SK-N-SH (cell line): ENCODE data around the gene SENP5. TPM values are rescaled to one million over a fixed set of nuclear protein-coding genes. Genes with fewer than 3 reads are reported as not detected.

ENCODE experiments used
- CTCF ChIA-PET: fragments of 300-600, 350-600 bp; formaldehyde crosslinking; extraction: SDS; loops from one replicate; lab custom pipeline; 2021; lab: Yijun Ruan, JAX
- POLR2A ChIA-PET: fragments of 350-600 bp; sonication (Branson Sonifier 250); formaldehyde crosslinking; extraction: SDS; loops from one replicate; lab custom pipeline; 2020; ENCODE audit warnings: antibody characterized with exemption, inconsistent platforms; lab: Yijun Ruan, JAX
- DNase-seq: peaks from one replicate; pipeline ENCODE4 v3.0.0; 2012
- H2AFZ ChIP-seq: fragments of 200-600 bp; sonication (generic); 2 replicates; pipeline ENCODE4 v1.8.1; 2016; ENCODE audit warnings: antibody characterized with exemption, mild to moderate bottlenecking, low read depth
- H3F3A ChIP-seq: fragments of 200-600 bp; sonication (generic); replicated peaks from 2 replicates; pipeline ENCODE3; 2016; ENCODE audit warnings: antibody characterized with exemption, mild to moderate bottlenecking; ENCODE audit not compliant: insufficient read depth
- H3K27ac ChIP-seq, 2 experiments: fragments of 200-500 bp in 1 of 2; fragments of 200-600 bp in 1 of 2; sonication (Bioruptor generic) in 1 of 2; sonication (generic), shearing (Covaris generic) in 1 of 2; 2 replicates each; pipeline versions ENCODE4 v1.5.1 to v1.6.1; 2014 to 2016; ENCODE audit warnings: low read depth in 2 of 2, inconsistent platforms in 1 of 2, low read length in 1 of 2, mild to moderate bottlenecking in 1 of 2, mixed read lengths in 1 of 2
- H3K27me3 ChIP-seq: fragments of 200-600 bp; sonication (generic), shearing (Covaris generic); 2 replicates; pipeline ENCODE4 v1.6.1; 2016; ENCODE audit warnings: mixed run types; ENCODE audit not compliant: insufficient read depth
- H3K36me3 ChIP-seq, 2 experiments: fragments of 200-500 bp in 1 of 2; fragments of 200-600 bp in 1 of 2; sonication (Bioruptor generic) in 1 of 2; sonication (generic) in 1 of 2; replicated peaks in 1 of 2; 2 replicates each; pipeline versions ENCODE3 to v1.5.1; 2014 to 2016; ENCODE audit warnings: low read length in 1 of 2, mild to moderate bottlenecking in 1 of 2; ENCODE audit not compliant: insufficient read depth in 2 of 2, control insufficient read depth in 1 of 2
- H3K4me1 ChIP-seq, 2 experiments: fragments of 200-500 bp in 1 of 2; fragments of 200-600 bp in 1 of 2; sonication (Bioruptor generic) in 1 of 2; sonication (generic), shearing (Covaris generic) in 1 of 2; 2 replicates each; pipeline versions ENCODE4 v1.5.1 to v1.6.1; 2014 to 2016; ENCODE audit warnings: low read depth in 1 of 2, low read length in 1 of 2, mixed run types in 1 of 2; ENCODE audit not compliant: insufficient read depth in 2 of 2, control insufficient read depth in 1 of 2
- H3K4me2 ChIP-seq: fragments of 200-600 bp; sonication (generic), shearing (Covaris generic); 2 replicates; pipeline ENCODE4 v1.6.1; 2017; ENCODE audit warnings: mixed run types
- H3K4me3 ChIP-seq, 2 experiments: fragments of 200-500 bp in 1 of 2; fragments of 200-600 bp in 1 of 2; sonication (Bioruptor generic) in 1 of 2; sonication (generic), shearing (Covaris generic) in 1 of 2; 2 replicates each; pipeline versions ENCODE4 v1.5.1 to v1.8.1; 2014 to 2016; ENCODE audit warnings: low read depth in 2 of 2, inconsistent platforms in 1 of 2, low read length in 1 of 2, mild to moderate bottlenecking in 1 of 2, mixed read lengths in 1 of 2, moderate library complexity in 1 of 2
- H3K79me2 ChIP-seq: fragments of 200-600 bp; sonication (generic); 2 replicates; pipeline ENCODE4 v1.8.1; 2017; ENCODE audit warnings: mild to moderate bottlenecking; ENCODE audit not compliant: insufficient read depth
- H3K9ac ChIP-seq: fragments of 200-600 bp; sonication (generic); 2 replicates; pipeline ENCODE4 v1.6.1; 2017; ENCODE audit warnings: mixed run types
- H3K9me2 ChIP-seq: fragments of 200-600 bp; sonication (generic); 2 replicates; pipeline ENCODE4 v1.6.1; 2017; ENCODE audit warnings: mixed run types
- H3K9me3 ChIP-seq: fragments of 200-600 bp; sonication (generic); 2 replicates; pipeline ENCODE4 v1.6.1; 2017; ENCODE audit warnings: mixed run types, mild to moderate bottlenecking, moderate library complexity
- H4K20me1 ChIP-seq: fragments of 200-600 bp; sonication (generic); 2 replicates; pipeline ENCODE4 v1.6.1; 2017; ENCODE audit warnings: mild to moderate bottlenecking, mixed run types; ENCODE audit not compliant: insufficient read depth
- CHD2 ChIP-seq: fragments of 150-350 bp; IDR thresholded peaks from 2 replicates; pipeline ENCODE4 v1.6.1; 2018; ENCODE audit warnings: low read length; ENCODE audit not compliant: partially characterized antibody
- ELF1 ChIP-seq: IDR thresholded peaks from 2 replicates; pipeline ENCODE4 v1.4.0; 2012
- EP300 ChIP-seq, 2 experiments: IDR thresholded peaks; 2 replicates each; pipeline versions ENCODE4 v1.4.0 to v1.6.1; 2012; ENCODE audit warnings: borderline replicate concordance in 1 of 2, low read depth in 1 of 2, low read length in 1 of 2
- EZH2phosphoT487 ChIP-seq: fragments of 200-600 bp; sonication (generic); IDR thresholded peaks from 2 replicates; pipeline ENCODE4 v1.6.1; 2017; ENCODE audit warnings: low read depth, mixed run types, mild to moderate bottlenecking, antibody characterized with exemption, moderate library complexity, borderline replicate concordance
- FOSL2 ChIP-seq: IDR thresholded peaks from 2 replicates; pipeline ENCODE4 v1.4.0; 2012; ENCODE audit warnings: low read depth, mild to moderate bottlenecking, moderate library complexity, borderline replicate concordance
- JUND ChIP-seq: IDR thresholded peaks from 2 replicates; pipeline ENCODE4 v1.4.0; 2012
- MAX ChIP-seq: IDR thresholded peaks from 2 replicates; pipeline ENCODE4 v1.4.0; 2012; ENCODE audit warnings: low read depth
- MEF2A ChIP-seq: IDR thresholded peaks from 2 replicates; pipeline ENCODE4 v1.4.0; 2012; ENCODE audit warnings: low read depth, borderline replicate concordance
- NFIC ChIP-seq: IDR thresholded peaks from 2 replicates; pipeline ENCODE4 v1.4.0; 2012; ENCODE audit warnings: borderline replicate concordance
- NRF1 ChIP-seq: IDR thresholded peaks from 2 replicates; pipeline ENCODE4 v1.6.1; 2012; ENCODE audit warnings: low read depth, mild to moderate bottlenecking, low read length
- PBX3 ChIP-seq: IDR thresholded peaks from 2 replicates; pipeline ENCODE4; 2012
- POLR2AphosphoS5 ChIP-seq: IDR thresholded peaks from 2 replicates; pipeline ENCODE4 v1.6.1; 2012; ENCODE audit warnings: low read depth, low read length
- RAD21 ChIP-seq: IDR thresholded peaks from 2 replicates; pipeline ENCODE4 v1.6.1; 2012; ENCODE audit warnings: mild to moderate bottlenecking, low read length
- RCOR1 ChIP-seq: fragments of 150-350 bp; IDR thresholded peaks from 2 replicates; pipeline ENCODE4 v1.6.1; 2017; ENCODE audit warnings: antibody characterized with exemption, low read length
- REST ChIP-seq: IDR thresholded peaks from 2 replicates; pipeline ENCODE4 v1.6.1; 2012; ENCODE audit warnings: mild to moderate bottlenecking, low read depth, low read length, moderate library complexity
- SMC3 ChIP-seq: IDR thresholded peaks from 2 replicates; pipeline ENCODE4 v1.6.1; 2012; ENCODE audit warnings: low read depth, low read length, improper control_type of control experiment
- TAF1 ChIP-seq: IDR thresholded peaks from 2 replicates; pipeline ENCODE4 v1.6.1; 2012; ENCODE audit warnings: low read depth, mild to moderate bottlenecking, low read length, moderate library complexity, borderline replicate concordance
- YY1 ChIP-seq: IDR thresholded peaks from 2 replicates; pipeline ENCODE4 v1.4.0; 2012; ENCODE audit warnings: low read depth, mild to moderate bottlenecking
- ZBTB33 ChIP-seq: IDR thresholded peaks from 2 replicates; pipeline ENCODE4 v1.4.0; 2012; ENCODE audit warnings: low read depth, borderline replicate concordance
- WGBS: methylation state at CpG from one replicate; pipeline ENCODE4 v1.1.6; 2017; ENCODE audit warnings: low lambda C conversion rate; 5-methylcytosine and 5-hydroxymethylcytosine counted together
- polyA plus RNA-seq, 3 experiments: library from polyadenylated mRNA; depleted of rRNA; stranded (reverse); fragments of >200 nt; gene quantifications; 2 replicates each; pipeline ENCODE4 v1.2.3, GENCODE V29; 2012
- TF ChIP-seq, protein P1 (sequence below): fragments of 150-350 bp; IDR thresholded peaks from 2 replicates; pipeline ENCODE4 v1.6.1; 2017; ENCODE audit warnings: antibody characterized with exemption, low read length, low read depth, borderline replicate concordance

SENP5 gene
- polyA plus RNA-seq, 1 of the 3 experiments (the other 2 are of a cell fraction), result 7.5 TPM

DNA sequence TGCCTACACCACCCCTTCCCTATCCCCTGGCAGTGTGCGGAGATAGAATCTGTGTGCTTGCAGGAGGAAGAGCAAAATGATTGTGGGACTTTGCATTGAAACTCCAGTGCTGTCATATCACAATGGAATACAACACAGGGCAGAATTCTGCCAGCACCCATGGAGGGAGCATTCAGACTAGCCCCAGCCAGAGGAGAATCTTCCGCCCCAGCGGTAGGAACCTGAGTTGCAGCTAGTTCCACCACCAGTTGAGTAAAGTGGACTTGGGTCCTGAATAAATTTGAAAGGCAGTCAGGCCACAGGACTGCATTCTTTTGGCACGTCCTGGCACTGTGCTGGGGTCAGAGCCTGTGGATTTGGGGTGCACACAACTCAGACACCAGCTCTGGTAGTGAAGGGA, 47.1 kb downstream of the SENP5 start (continued):
- no peak for TF ChIP-seq CHD2
- no peak for TF ChIP-seq SMC3
- no peak for TF ChIP-seq NRF1
- TF ChIP-seq MEF2A, result no peak
- no peak for TF ChIP-seq TAF1
- TF ChIP-seq, protein P1, sequence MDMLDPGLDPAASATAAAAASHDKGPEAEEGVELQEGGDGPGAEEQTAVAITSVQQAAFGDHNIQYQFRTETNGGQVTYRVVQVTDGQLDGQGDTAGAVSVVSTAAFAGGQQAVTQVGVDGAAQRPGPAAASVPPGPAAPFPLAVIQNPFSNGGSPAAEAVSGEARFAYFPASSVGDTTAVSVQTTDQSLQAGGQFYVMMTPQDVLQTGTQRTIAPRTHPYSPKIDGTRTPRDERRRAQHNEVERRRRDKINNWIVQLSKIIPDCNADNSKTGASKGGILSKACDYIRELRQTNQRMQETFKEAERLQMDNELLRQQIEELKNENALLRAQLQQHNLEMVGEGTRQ, result no peak
- no peak for TF ChIP-seq ELF1

DNA sequence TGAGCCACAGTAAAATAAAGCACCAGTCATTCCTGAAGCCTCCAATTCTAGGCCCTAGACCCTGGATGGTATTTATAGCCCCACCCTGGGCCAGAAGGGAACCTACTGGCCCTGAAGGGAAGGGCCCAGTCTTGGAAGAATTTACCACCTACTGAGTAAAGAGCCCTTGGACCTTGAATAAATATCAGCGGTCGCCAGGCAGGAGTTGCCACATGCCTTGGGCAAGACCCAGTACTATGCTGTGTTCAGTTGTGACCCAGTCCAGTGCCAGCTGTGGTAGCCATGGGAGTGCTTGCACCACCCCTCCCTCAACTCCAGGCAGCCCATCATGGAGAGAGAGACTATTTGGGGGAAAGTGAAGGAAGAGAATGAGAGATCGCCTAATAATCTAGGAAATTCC, 47.7 kb downstream of the SENP5 start:
- POLR2A ChIA-PET, result no interaction called here
- CTCF ChIA-PET, result no interaction called here

More for the DNA sequence above, 47.7 kb downstream of the SENP5 start:
- peaks cover 8 to 32% of the 10 kb centered on the region in 2 experiments for H3K36me3 ChIP-seq
- H3K9me2 ChIP-seq, result no peaks in the 10 kb centered on the region
- no peaks in the 10 kb centered on the region for H3K9me3 ChIP-seq
- no CpG with 5 or more reads among the region's 3 CpGs for WGBS
- H3K79me2 ChIP-seq, result no peaks in the 10 kb centered on the region
- H3K27ac ChIP-seq, result no peak overlapping the region
- no peaks in the 10 kb centered on the region for H3F3A ChIP-seq
- DNase-seq, result no peak
- H3K4me1 ChIP-seq, result no peaks in the 10 kb centered on the region
- TF ChIP-seq CHD2 (no peak), MAX (no peak), PBX3 (no peak), TAF1 (no peak), SMC3 (no peak), YY1 (no peak), ZBTB33 (no peak), REST (no peak), JUND (no peak), NFIC (no peak), RCOR1 (no peak), FOSL2 (no peak), RAD21 (no peak), EZH2phosphoT487 (no peak), EP300 (IDR thresholded peaks at IDR 0.05; ENCODE audit: borderline replicate concordance in 1 of 2, low read depth in 1 of 2, low read length in 1 of 2) (no peak), POLR2AphosphoS5 (no peak)
- TF ChIP-seq, protein P1, result no peak
- H2AFZ ChIP-seq, result no peak overlapping the region
- no peak overlapping the region for H3K4me2 ChIP-seq
- no peak overlapping the region for H3K9ac ChIP-seq
- H3K4me3 ChIP-seq, result no peak overlapping the region
- H4K20me1 ChIP-seq, result no peaks in the 10 kb centered on the region
- no peaks in the 10 kb centered on the region for H3K27me3 ChIP-seq
